HG03097 (cell line): ENCODE data around the gene GNAT1.

Source experiments
- ATAC-seq: cut with Tn5 transposase; IDR thresholded peaks from one replicate; pipeline ENCODE4 v1.9.1; 2021; ENCODE audit not compliant: unreplicated experiment, low FRiP score

GNAT1 gene

GRCh38 chr3:50162034-50162883, 29.2 kb upstream of the GNAT1 start:
- no peak for ATAC-seq

GRCh38 chr3:50163572-50164455, 27.6 kb upstream of the GNAT1 start:
- ATAC-seq = no peak

- no peak for ATAC-seq
Measured at GRCh38 chr3:50164481-50164880, 26.9 kb upstream of the GNAT1 start.

- no peak for ATAC-seq
Measured at GRCh38 chr3:50164984-50165909, 26.2 kb upstream of the GNAT1 start.

GRCh38 chr3:50165910-50166538, 25.4 kb upstream of the GNAT1 start:
- ATAC-seq = no peak

- ATAC-seq = no peak
Measured at GRCh38 chr3:50166620-50167019, 24.8 kb upstream of the GNAT1 start.

GRCh38 chr3:50167069-50167840, 24.2 kb upstream of the GNAT1 start:
- no peak for ATAC-seq

GRCh38 chr3:50167841-50168209, 23.6 kb upstream of the GNAT1 start:
- no peak for ATAC-seq

- no peak for ATAC-seq
Measured at GRCh38 chr3:50168388-50168787, 23.0 kb upstream of the GNAT1 start.

GRCh38 chr3:50168791-50169190, 22.6 kb upstream of the GNAT1 start:
- ATAC-seq = no peak

GRCh38 chr3:50169232-50169832, 22.1 kb upstream of the GNAT1 start:
- no peak for ATAC-seq

- ATAC-seq = no peak
Measured at GRCh38 chr3:50169858-50170257, 21.6 kb upstream of the GNAT1 start.

GRCh38 chr3:50170689-50171088, 20.7 kb upstream of the GNAT1 start:
- no peak for ATAC-seq

GRCh38 chr3:50171540-50172301, 19.7 kb upstream of the GNAT1 start:
- no peak for ATAC-seq

GRCh38 chr3:50172626-50173220, 18.7 kb upstream of the GNAT1 start:
- ATAC-seq = no peak

GRCh38 chr3:50173685-50174516, 17.5 kb upstream of the GNAT1 start:
- ATAC-seq = no peak

- no peak for ATAC-seq
Measured at GRCh38 chr3:50174517-50174895, 16.9 kb upstream of the GNAT1 start.
